Activated CD8-positive, alpha-beta memory T cell treated with anti-CD3 and anti-CD28 coated beads for 1 hour (primary cell): Measurements from ENCODE around the gene SLCO1C1.
"Not testable (repeated sequence)": the region's sequence is repeated elsewhere in the genome, so short reads cannot be mapped to it uniquely, and the experiment has no call there.

Experiments
- DNase-seq, 2 donors: peaks; one replicate each; pipeline ENCODE4 v3.0.0-alpha.2; 2020; ENCODE audit warnings: low read depth in 1 of 2; ENCODE audit errors: extremely low read depth in 1 of 2

Gene SLCO1C1, protein sequence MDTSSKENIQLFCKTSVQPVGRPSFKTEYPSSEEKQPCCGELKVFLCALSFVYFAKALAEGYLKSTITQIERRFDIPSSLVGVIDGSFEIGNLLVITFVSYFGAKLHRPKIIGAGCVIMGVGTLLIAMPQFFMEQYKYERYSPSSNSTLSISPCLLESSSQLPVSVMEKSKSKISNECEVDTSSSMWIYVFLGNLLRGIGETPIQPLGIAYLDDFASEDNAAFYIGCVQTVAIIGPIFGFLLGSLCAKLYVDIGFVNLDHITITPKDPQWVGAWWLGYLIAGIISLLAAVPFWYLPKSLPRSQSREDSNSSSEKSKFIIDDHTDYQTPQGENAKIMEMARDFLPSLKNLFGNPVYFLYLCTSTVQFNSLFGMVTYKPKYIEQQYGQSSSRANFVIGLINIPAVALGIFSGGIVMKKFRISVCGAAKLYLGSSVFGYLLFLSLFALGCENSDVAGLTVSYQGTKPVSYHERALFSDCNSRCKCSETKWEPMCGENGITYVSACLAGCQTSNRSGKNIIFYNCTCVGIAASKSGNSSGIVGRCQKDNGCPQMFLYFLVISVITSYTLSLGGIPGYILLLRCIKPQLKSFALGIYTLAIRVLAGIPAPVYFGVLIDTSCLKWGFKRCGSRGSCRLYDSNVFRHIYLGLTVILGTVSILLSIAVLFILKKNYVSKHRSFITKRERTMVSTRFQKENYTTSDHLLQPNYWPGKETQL

DNA sequence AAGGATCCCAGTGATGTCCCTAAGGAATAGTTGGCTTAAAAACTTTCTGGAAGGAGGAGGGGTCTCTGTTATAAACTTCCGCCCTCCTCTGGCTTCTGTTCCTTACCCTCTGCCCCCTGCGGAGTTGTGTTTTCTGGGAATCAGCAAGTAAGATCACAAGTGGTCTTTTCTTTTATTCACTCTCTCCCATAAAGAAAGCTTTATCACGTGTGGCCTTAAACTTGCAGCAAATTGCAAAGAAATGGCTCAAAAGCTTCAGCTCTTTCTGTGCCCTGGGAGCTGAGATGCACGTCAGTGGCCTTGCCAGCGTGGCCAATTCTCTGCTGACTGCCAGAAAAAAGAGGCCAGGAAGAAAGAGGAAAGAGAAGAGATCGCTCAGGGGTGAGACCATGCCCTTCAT lies at the start of gene SLCO1C1:
Gene SLCO1C1 (plus strand): TSS at position 101 of the 400 bp plus-strand sequence. CDS start 4,245 bp downstream, outside the sequence.
- no peak for DNase-seq

DNA sequence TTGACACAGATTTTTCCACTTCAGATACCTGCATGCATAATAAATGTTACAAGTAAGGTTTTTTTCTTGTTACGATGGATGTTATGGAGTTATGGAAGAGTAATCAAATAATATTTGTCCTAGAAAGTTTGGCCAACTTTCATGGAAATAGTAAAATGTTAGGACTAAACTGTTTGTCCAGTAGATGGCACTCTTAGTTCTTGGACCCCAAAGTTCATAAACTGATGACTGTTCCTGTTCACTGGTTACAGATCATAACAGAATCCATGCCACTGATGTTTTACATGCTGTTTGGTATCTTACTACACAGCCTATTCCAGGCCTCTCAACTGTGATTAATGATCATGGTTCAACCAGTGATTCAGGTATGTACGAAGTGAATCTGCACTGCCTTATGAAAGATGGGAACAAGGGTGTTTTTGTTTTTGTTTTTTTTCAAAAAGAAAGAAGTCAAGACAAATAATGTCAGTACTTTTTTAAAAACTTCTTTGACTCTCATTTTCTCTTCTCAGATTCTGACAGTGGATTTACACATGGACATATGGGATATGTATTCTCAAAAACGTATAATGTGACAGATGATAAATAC lies 48.8 kb upstream of the SLCO1C1 start:
- DNase-seq = no peak

DNA sequence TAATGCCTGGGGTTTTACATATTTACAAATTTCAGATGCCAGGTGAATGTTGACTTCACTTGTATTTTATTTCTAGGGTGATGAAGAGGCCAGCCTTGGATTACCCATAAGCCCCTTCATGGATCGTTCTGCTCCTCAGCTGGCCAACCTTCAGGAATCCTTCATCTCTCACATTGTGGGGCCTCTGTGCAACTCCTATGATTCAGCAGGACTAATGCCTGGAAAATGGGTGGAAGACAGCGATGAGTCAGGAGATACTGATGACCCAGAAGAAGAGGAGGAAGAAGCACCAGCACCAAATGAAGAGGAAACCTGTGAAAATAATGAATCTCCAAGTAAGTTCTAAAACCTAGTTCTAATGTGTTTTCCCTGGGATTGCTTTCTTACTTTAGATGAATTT lies 41.3 kb upstream of the SLCO1C1 start:
- no peak for DNase-seq

DNA sequence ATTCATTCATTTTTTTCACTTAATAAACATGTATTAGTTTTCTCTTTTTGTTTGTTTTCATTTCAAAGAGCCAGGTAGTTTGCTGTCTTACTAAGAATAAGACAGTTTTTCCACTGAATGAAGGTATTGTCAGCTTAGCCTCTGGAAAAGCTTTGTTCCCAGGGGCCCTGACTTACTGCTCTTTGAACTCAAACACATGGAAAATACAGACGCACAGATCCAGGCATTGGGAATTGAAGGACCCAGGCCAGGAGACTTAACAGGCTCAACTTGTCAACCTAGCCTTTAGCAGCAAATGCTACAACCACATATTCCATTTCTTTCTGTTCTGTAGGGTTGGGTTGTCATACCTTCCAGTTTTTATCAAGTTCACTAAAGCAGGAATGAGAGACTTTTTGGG lies 38.5 kb upstream of the SLCO1C1 start:
- DNase-seq = no peak

- DNase-seq = no peak
These were observed 37.6 kb upstream of the SLCO1C1 start for GRCh38 chr12:20657496-20657895.

DNA sequence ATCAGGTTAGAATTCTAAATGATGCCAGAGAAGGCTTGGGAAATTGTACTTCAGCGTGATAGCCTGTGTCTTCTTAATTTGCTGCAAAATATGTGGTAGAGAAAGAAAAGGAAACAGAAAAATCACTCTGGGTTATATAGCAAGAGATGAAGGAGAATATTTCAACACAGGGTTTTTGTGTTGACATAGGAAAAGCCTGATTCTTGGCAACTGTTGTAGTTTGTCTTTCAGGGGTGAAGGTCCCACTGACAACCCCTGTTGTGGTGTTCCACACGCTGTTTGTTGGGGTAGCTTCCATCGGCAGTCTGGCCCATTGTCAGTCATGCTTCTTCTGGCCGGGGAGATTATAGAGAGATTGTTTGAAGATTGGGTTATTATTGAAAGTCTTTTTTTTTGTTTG lies 13.8 kb upstream of the SLCO1C1 start:
- DNase-seq = no peak

- no peak for DNase-seq
These were observed 1.2 kb downstream of the SLCO1C1 start for GRCh38 chr12:20696181-20696905.

GRCh38 chr12:20701106-20701505 lies 6.0 kb downstream of the SLCO1C1 start:
- no peak for DNase-seq

- DNase-seq = no peak
These were observed 9.7 kb downstream of the SLCO1C1 start for GRCh38 chr12:20704860-20705259.

DNA sequence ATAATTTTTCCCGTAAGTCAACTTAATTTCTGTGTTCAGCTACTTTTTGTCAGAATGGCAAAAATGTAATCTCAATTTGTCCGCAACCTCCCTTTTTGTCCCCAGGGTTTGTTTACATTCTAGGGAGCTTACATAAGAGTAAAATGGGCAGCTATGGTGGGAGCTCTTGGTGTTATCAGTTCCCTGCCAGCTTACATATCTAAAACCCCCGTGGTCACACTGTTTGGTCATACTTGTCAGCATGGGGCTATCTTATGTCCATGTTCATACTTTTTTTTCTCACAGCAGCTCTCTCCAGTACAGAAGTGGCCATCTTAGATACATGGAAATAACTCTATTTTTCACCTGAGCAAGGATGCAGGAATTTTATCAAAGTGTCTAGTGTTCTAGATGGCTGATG lies 16.7 kb downstream of the SLCO1C1 start:
- no peak for DNase-seq

DNA sequence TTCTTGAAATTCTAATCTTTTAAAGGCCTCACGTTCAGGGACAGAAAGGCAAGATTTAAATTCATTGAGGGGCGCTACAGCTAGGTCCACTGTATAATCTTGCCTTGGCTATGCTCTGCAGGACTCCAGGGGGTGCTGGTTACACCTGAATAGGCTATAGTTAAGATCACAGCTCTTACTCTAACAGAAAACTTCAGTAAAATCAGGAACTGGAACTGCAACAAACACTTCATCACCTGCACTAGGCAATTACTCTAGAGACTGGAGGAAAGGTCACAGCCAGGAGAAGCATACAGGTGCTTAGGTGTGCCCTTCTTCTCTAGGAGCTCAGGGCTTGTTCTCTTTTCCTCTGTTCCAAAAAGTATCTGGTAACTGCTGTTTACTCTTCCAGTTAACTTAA lies 20.9 kb downstream of the SLCO1C1 start:
- no peak for DNase-seq

- DNase-seq = no peak
These were observed 21.9 kb downstream of the SLCO1C1 start for GRCh38 chr12:20716985-20717384.

DNA sequence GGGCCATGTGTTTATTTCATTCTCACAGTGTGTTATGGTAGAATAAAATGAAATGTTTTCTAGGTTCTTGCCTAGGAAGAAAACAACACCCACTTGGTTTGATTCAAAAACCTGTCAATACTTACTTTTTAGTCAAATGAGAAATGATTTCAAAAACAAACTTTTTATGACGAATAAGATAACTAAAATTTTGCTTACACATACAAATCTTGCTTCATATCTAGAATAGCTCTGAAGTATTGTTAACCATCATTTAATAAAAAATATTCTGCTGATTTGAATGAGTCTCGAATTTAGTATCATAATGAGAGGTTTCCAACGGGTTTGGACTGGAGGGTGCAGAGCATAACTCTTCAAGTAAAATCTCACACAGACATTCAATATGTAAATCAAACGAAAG lies 23.2 kb downstream of the SLCO1C1 start:
- no peak for DNase-seq

DNA sequence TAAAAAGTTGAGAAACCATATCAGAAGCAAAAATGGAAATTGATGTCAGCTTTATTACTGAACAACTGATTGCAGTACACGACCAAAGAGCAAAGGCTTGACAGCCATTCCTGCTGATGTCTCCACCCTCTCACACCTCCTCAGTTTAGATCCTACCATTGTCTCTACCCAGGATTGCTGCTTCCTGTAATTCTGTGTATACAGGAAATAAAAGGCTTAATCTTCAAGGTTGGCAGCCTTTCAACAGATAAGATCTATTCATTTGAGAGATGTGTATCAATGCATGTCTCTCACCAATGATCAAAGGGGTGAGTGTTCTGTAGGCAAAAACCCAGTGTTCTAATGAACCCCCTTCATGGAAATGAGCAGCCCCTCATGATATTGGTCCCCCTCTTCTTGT lies 27.0 kb downstream of the SLCO1C1 start:
- DNase-seq = no peak

DNA sequence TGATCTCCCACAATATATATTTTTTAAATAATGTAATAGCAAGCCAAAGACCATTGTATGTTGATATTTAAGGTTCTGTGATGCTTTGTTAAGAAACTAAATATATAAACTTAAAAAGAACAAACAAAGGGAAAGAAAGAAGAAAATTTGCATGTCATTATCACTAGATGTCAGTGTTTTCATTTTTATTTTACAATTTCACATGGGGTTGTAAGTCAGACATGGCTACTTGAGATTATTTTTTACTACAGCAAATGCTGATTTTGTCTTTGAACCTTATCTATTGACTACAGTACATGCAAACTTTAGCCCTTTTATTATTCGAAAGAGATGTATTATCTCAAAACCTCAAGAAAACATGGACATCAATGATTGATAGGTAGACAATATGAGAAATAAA lies 36.1 kb downstream of the SLCO1C1 start:
- no peak for DNase-seq

DNA sequence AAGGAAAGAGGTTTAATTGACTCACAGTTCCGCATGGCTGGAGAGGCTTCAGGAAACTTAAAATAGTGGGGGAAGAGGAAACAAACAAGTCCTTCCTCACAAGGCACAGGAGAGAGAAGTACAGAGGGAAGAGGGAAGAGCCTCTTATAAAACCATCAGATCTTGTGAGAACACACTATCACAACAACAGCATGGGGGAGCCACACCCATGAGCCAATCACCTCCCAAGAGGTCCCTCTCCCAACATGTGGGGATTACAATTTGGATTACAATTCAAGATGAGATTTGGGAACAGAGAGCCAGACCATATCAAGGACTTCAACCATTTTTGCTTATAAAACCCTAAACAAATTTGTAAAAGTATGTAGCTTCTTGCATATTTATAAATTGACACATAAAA lies 45.8 kb downstream of the SLCO1C1 start:
- no peak for DNase-seq

DNA sequence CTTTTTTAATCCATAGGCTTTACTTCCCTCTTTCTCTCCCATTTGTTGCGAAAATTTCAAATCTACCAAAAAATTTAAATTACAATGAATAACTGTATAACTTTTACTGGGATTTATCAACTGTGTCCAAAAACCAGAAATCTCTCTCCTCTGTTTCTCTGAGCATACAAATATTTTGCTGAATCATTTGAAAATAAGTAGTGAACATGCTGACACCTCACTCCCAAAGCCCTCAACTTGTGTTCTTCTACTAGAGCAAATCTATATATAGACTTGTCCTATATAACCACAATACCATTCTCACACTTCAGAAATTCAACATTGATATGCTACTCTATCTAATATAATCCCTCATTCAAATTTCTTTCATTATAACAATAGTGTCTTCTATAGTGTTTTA lies 53.1 kb downstream of the SLCO1C1 start:
- no peak for DNase-seq

DNA sequence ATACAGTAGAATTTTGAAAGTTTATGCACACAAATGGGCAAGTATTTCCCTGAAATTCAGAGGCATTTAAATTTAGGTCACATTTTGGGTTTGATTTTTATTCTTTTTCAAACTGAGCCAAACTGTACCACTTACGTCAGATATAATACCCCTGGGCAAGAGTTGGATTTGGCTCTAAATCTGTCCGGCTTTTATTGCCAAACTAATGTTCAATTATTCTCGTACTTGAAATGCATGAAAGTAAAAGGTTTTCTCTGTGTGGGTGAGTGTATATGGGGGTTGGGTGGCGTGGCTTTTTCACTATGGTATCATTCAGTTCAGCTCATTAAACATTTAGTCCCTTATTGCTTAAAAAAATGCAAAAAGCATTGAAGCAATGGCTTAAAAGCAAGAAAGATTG lies 55.9 kb downstream of the SLCO1C1 start:
- DNase-seq = no peak

GRCh38 chr12:20777420-20777819 lies 82.3 kb downstream of the SLCO1C1 start:
- DNase-seq = no peak

DNA sequence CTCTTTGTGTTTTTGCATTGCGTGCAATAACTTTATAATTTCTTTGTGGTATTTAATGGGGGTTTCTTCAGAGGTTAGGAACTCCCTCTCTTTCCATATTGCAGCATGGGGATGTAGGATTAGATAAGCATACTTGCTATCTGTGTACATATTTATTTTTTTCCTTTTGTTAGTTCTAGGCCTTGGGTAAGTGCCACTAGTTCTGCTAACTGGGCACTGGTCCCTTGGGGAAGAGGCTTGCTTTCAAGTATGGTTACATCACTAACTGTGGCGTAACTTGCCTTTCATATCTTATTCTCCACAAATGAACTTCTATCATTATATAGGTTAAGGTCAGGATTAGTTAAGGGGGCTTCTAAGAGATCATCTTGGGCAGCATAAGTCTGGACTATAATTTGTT lies 83.8 kb downstream of the SLCO1C1 start:
- no peak for DNase-seq

GRCh38 chr12:20779971-20780370 lies 84.8 kb downstream of the SLCO1C1 start:
- not testable (repeated sequence) for DNase-seq
